GM18520 (cell line): ENCODE measurements around the gene LEUTX.
"Not testable (repeated sequence)": the region's sequence is repeated elsewhere in the genome, so short reads cannot be mapped to it uniquely, and the experiment has no call there.

Experiments used
- ATAC-seq: cut with Tn5 transposase; IDR thresholded peaks from one replicate; pipeline ENCODE4 v1.9.1; 2021; ENCODE audit not compliant: unreplicated experiment

LEUTX gene

GRCh38 chr19:39768786-39769185 lies 9.9 kb upstream of the LEUTX start:
- ATAC-seq = no peak

GRCh38 chr19:39780894-39781293 lies 2.2 kb downstream of the LEUTX start:
- no peak for ATAC-seq

GRCh38 chr19:39788244-39788643 lies 9.6 kb downstream of the LEUTX start:
- no peak for ATAC-seq

GRCh38 chr19:39792999-39793546 lies 14.4 kb downstream of the LEUTX start:
- no peak for ATAC-seq

- ATAC-seq = no peak
Observed at GRCh38 chr19:39795001-39795400, 16.3 kb downstream of the LEUTX start.

- ATAC-seq = no peak
Observed at GRCh38 chr19:39796000-39796498, 17.4 kb downstream of the LEUTX start.

- no peak for ATAC-seq
Observed at GRCh38 chr19:39797083-39797482, 18.4 kb downstream of the LEUTX start.

- ATAC-seq = no peak
Observed at GRCh38 chr19:39802958-39803357, 24.3 kb downstream of the LEUTX start.

- no peak for ATAC-seq
Observed at GRCh38 chr19:39805104-39805503, 26.4 kb downstream of the LEUTX start.

- ATAC-seq = no peak
Observed at GRCh38 chr19:39807846-39808364, 29.3 kb downstream of the LEUTX start.

- not testable (repeated sequence) for ATAC-seq
Observed at GRCh38 chr19:39808688-39809087, 30.0 kb downstream of the LEUTX start.

GRCh38 chr19:39809368-39809767 lies 30.7 kb downstream of the LEUTX start:
- ATAC-seq = no peak

- ATAC-seq = no peak
Observed at GRCh38 chr19:39810424-39810823, 31.8 kb downstream of the LEUTX start.

- ATAC-seq = no peak
Observed at GRCh38 chr19:39811064-39811463, 32.4 kb downstream of the LEUTX start.

- ATAC-seq = no peak
Observed at GRCh38 chr19:39813264-39813993, 34.8 kb downstream of the LEUTX start.

GRCh38 chr19:39814111-39814510 lies 35.5 kb downstream of the LEUTX start:
- not testable (repeated sequence) for ATAC-seq

GRCh38 chr19:39814595-39814994 lies 35.9 kb downstream of the LEUTX start:
- ATAC-seq = no peak

- no peak for ATAC-seq
Observed at GRCh38 chr19:39816287-39817048, 37.8 kb downstream of the LEUTX start.

GRCh38 chr19:39817888-39818561 lies 39.4 kb downstream of the LEUTX start:
- no peak for ATAC-seq

- ATAC-seq = peak; percentile 75
Observed at GRCh38 chr19:39818626-39819097, 40.0 kb downstream of the LEUTX start.

- ATAC-seq = no peak
Observed at GRCh38 chr19:39819786-39820185, 41.1 kb downstream of the LEUTX start.
